CD14-positive monocyte (primary cell): ENCODE results near the gene CMSS1. TPM values are rescaled to one million over a fixed set of nuclear protein-coding genes. Genes with fewer than 3 reads are reported as not detected.

Experiments
- DNase-seq, 3 donors: peaks; one replicate each; pipeline ENCODE4 v3.0.0-alpha.2; 2011 to 2022
- H2AFZ ChIP-seq: 2 replicates; pipeline ENCODE4 v1.6.0; 2012; ENCODE audit warnings: mild to moderate bottlenecking, low read depth, low read length, inconsistent platforms; ENCODE audit not compliant: insufficient read depth, poor library complexity, severe bottlenecking
- H3K27ac ChIP-seq, 2 donors: 1 replicate in 1 of 2; 2 replicates in 1 of 2; pipeline ENCODE4 v1.5.1; 2012 to 2013; ENCODE audit warnings: low read length in 2 of 2, control low read depth in 1 of 2, inconsistent platforms in 1 of 2, low read depth in 1 of 2, mild to moderate bottlenecking in 1 of 2
- H3K27me3 ChIP-seq, 2 donors: one replicate each; pipeline versions ENCODE4 v1.6.0 to v1.6.1; 2011 to 2013; ENCODE audit warnings: low read length in 2 of 2; ENCODE audit not compliant: control insufficient read depth in 2 of 2, insufficient read depth in 2 of 2
- H3K36me3 ChIP-seq, 2 donors: replicated peaks in 1 of 2; 1 replicate in 1 of 2; 2 replicates in 1 of 2; pipeline versions ENCODE4 v1.5.1 to v1.6.1; 2012 to 2013; ENCODE audit warnings: low read length in 2 of 2, control low read depth in 1 of 2, inconsistent platforms in 1 of 2, mild to moderate bottlenecking in 1 of 2; ENCODE audit not compliant: insufficient read depth in 2 of 2, control insufficient read depth in 1 of 2
- H3K4me1 ChIP-seq, 2 donors: 1 replicate in 1 of 2; 2 replicates in 1 of 2; pipeline versions ENCODE4 v1.5.1 to v1.6.1; 2012 to 2013; ENCODE audit warnings: low read length in 2 of 2, control low read depth in 1 of 2, inconsistent platforms in 1 of 2, mild to moderate bottlenecking in 1 of 2, moderate library complexity in 1 of 2; ENCODE audit not compliant: insufficient read depth in 2 of 2, control insufficient read depth in 1 of 2
- H3K4me2 ChIP-seq: replicated peaks from 2 replicates; pipeline ENCODE3; 2012; ENCODE audit warnings: low read length, moderate library complexity, mild to moderate bottlenecking; ENCODE audit not compliant: poor library complexity, severe bottlenecking; ENCODE audit errors: extremely low read depth
- H3K4me3 ChIP-seq, 3 experiments: fragments of 200-600 bp in 1 of 3; sonication (generic) in 1 of 3; replicated peaks in 1 of 3; 1 replicate in 2 of 3; 2 replicates in 1 of 3; pipeline ENCODE4 v1.5.1; 2011 to 2013; ENCODE audit warnings: low read length in 3 of 3, mild to moderate bottlenecking in 3 of 3, control low read depth in 2 of 3, low read depth in 2 of 3, inconsistent platforms in 1 of 3, moderate library complexity in 1 of 3
- H3K79me2 ChIP-seq: 2 replicates; pipeline ENCODE4 v1.6.0; 2012; ENCODE audit warnings: mild to moderate bottlenecking, control low read depth, inconsistent platforms, low read length, moderate library complexity; ENCODE audit not compliant: insufficient read depth
- H3K9ac ChIP-seq: 2 replicates; pipeline ENCODE4 v1.6.0; 2017; ENCODE audit warnings: low read length, mild to moderate bottlenecking; ENCODE audit not compliant: insufficient read depth, poor library complexity, severe bottlenecking
- H3K9me3 ChIP-seq, 2 donors: replicated peaks in 1 of 2; 1 replicate in 1 of 2; 2 replicates in 1 of 2; pipeline versions ENCODE4 v1.5.1 to v1.6.1; 2012 to 2013; ENCODE audit warnings: low read length in 2 of 2, control low read depth in 1 of 2; ENCODE audit not compliant: control insufficient read depth in 1 of 2, insufficient read depth in 1 of 2
- H4K20me1 ChIP-seq: 2 replicates; pipeline ENCODE4 v1.6.0; 2012; ENCODE audit warnings: mild to moderate bottlenecking, low read length, control low read depth, moderate library complexity; ENCODE audit not compliant: insufficient read depth
- H3K27ac Mint-ChIP-seq, 7 donors: one replicate each; pipeline ENCODE4 v1.8.0; 2020; ENCODE audit warnings: mild to moderate bottlenecking in 7 of 7, mixed read lengths in 7 of 7, moderate library complexity in 6 of 7, inconsistent platforms in 2 of 7
- H3K27me3 Mint-ChIP-seq, 3 donors: one replicate each; pipeline ENCODE4 v1.8.0; 2021 to 2022; ENCODE audit warnings: low read depth in 3 of 3, mild to moderate bottlenecking in 3 of 3, mixed read lengths in 3 of 3, moderate library complexity in 3 of 3, inconsistent platforms in 1 of 3
- H3K36me3 Mint-ChIP-seq, 2 donors: one replicate each; pipeline ENCODE4 v1.8.0; 2020; ENCODE audit warnings: mixed read lengths in 2 of 2, inconsistent platforms in 1 of 2, mild to moderate bottlenecking in 1 of 2
- H3K4me1 Mint-ChIP-seq: one replicate; pipeline ENCODE4 v1.8.0; 2020; ENCODE audit warnings: mild to moderate bottlenecking, mixed read lengths
- H3K4me3 Mint-ChIP-seq, 2 donors: one replicate each; pipeline ENCODE4 v1.8.0; 2020; ENCODE audit warnings: mild to moderate bottlenecking in 2 of 2, mixed read lengths in 2 of 2, moderate library complexity in 1 of 2
- H3K9me3 Mint-ChIP-seq, 7 donors: one replicate each; pipeline ENCODE4 v1.8.0; 2020 to 2022; ENCODE audit warnings: mixed read lengths in 7 of 7, mild to moderate bottlenecking in 6 of 7, moderate library complexity in 6 of 7, inconsistent platforms in 2 of 7
- WGBS: methylation state at CpG from one replicate; pipeline ENCODE4 v1.1.5; 2013; ENCODE audit warnings: missing lambda C conversion rate; ENCODE audit not compliant: insufficient coverage; 5-methylcytosine and 5-hydroxymethylcytosine counted together
- intact Hi-C, 2 donors: fragments of 100-400 bp; cut with micrococcal nuclease; formaldehyde crosslinking; loops; one replicate each; pipeline versions ENCODE4 v1.15.0 to v1.15.1; 2023
- polyA plus RNA-seq, 3 donors: library from polyadenylated mRNA; depleted of rRNA in 1 of 3; unstranded in 2 of 3; stranded (reverse) in 1 of 3; fragments of 300-500 nt in 2 of 3; fragments of >200 nt in 1 of 3; fragmentation: Illumina TruSeq in 2 of 3; gene quantifications; 1 replicate in 2 of 3; 2 replicates in 1 of 3; pipeline ENCODE4 v1.2.3, GENCODE V29; 2012 to 2021
- TF ChIP-seq, protein P1 (sequence below): fragments of 200-600 bp; IDR thresholded peaks from one replicate; pipeline ENCODE4 v1.8.0; 2022; ENCODE audit warnings: antibody characterized with exemption, mild to moderate bottlenecking

Gene CMSS1
- polyA plus RNA-seq, 3 donors: 1.1 to 3.6 (median 2.2) TPM

DNA sequence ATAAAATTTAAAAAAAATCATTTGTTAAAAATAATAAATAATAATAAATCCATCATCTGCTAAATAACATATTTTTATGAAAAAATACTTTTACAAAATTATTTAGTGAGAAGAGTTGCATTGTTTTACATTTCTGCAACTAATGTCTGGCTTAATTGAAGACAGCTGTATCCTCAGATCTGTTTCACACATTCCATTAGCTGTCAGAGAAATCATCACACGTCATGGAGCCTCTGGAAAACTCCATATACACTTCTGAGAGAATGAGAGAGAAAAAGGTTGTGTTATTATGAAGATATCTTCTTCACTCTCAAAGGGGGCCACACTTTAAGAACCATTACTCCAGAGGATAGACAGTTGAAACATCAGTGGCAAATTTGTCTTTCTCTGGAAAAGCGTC is 40.8 kb downstream of the CMSS1 start:
- H3K4me3 Mint-ChIP-seq: no peak overlapping the region
- no peak overlapping the region for H3K4me3 ChIP-seq
- no peaks in the 10 kb centered on the region for H4K20me1 ChIP-seq
- intact Hi-C loops: no loop called here
- H3K36me3 ChIP-seq: no peaks in the 10 kb centered on the region
- no peaks in the 10 kb centered on the region for H3K36me3 Mint-ChIP-seq
- no peak overlapping the region for H2AFZ ChIP-seq
- DNase-seq: no peak
- H3K4me2 ChIP-seq: no peak overlapping the region
- no peaks in the 10 kb centered on the region for H3K9me3 ChIP-seq
- H3K27ac Mint-ChIP-seq: no peak overlapping the region
- TF ChIP-seq, protein P1, sequence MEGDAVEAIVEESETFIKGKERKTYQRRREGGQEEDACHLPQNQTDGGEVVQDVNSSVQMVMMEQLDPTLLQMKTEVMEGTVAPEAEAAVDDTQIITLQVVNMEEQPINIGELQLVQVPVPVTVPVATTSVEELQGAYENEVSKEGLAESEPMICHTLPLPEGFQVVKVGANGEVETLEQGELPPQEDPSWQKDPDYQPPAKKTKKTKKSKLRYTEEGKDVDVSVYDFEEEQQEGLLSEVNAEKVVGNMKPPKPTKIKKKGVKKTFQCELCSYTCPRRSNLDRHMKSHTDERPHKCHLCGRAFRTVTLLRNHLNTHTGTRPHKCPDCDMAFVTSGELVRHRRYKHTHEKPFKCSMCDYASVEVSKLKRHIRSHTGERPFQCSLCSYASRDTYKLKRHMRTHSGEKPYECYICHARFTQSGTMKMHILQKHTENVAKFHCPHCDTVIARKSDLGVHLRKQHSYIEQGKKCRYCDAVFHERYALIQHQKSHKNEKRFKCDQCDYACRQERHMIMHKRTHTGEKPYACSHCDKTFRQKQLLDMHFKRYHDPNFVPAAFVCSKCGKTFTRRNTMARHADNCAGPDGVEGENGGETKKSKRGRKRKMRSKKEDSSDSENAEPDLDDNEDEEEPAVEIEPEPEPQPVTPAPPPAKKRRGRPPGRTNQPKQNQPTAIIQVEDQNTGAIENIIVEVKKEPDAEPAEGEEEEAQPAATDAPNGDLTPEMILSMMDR: no peak
- H3K27me3 ChIP-seq: no peaks in the 10 kb centered on the region
- H3K9me3 Mint-ChIP-seq: peaks cover 0 to 2% (median 0%) of the 10 kb centered on the region in 7 donors
- H3K27me3 Mint-ChIP-seq: peaks cover 0 to 2% (median 0%) of the 10 kb centered on the region in 3 donors
- no peaks in the 10 kb centered on the region for H3K4me1 ChIP-seq
- no peak overlapping the region for H3K9ac ChIP-seq
- 92% methylated on average over 1 of the region's 2 CpGs for WGBS
- H3K4me1 Mint-ChIP-seq: no peaks in the 10 kb centered on the region
- no peak overlapping the region for H3K27ac ChIP-seq
- no peaks in the 10 kb centered on the region for H3K79me2 ChIP-seq

DNA sequence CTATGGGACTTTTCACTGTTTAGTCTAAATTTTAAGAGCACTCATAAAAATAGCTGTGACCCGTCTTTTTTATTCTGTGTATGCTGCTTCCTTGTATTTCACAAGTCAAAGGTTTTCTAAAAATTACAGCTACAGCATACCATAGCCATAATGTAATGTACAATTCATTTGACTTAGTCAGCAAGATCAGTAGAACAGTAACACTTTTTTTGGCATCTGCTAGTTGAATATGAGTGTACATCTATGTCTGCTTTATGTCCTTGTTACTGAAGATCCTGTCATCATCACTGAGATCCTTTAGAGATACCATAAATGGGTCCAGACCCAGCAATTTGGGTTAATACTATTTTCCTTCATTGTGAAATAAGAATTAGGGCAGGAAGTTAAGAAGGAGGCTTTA is 42.2 kb downstream of the CMSS1 start:
- Histone ChIP-seq H3K4me2 (no peak overlapping the region), H3K9ac (no peak overlapping the region), H3K27me3 (no peaks in the 10 kb centered on the region), H3K4me3 (no peak overlapping the region), H3K27ac (no peak overlapping the region), H2AFZ (no peak overlapping the region), H3K4me1 (no peaks in the 10 kb centered on the region), H3K79me2 (no peaks in the 10 kb centered on the region), H4K20me1 (no peaks in the 10 kb centered on the region), H3K36me3 (no peaks in the 10 kb centered on the region), H3K9me3 (no peaks in the 10 kb centered on the region)
- no peak for DNase-seq
- Mint-ChIP-seq H3K27ac (no peak overlapping the region), H3K36me3 (no peaks in the 10 kb centered on the region), H3K4me3 (no peak overlapping the region), H3K9me3 (peaks cover 0 to 2% (median 0%) of the 10 kb centered on the region in 7 donors), H3K4me1 (no peaks in the 10 kb centered on the region), H3K27me3 (peaks cover 0 to 2% (median 0%) of the 10 kb centered on the region in 3 donors)
- intact Hi-C loops: no loop called here
- WGBS: no CpG with 5 or more reads among the region's 1 CpG
- TF ChIP-seq, protein P1: no peak
